GM18505 (cell line): ENCODE measurements around the gene CPNE6.

Experiments
- ATAC-seq: cut with Tn5 transposase; IDR thresholded peaks from one replicate; pipeline ENCODE4 v1.9.1; 2021; ENCODE audit not compliant: unreplicated experiment
- POLR2A ChIP-seq: IDR thresholded peaks from 4 replicates; pipeline ENCODE4 v1.6.1; 2011; ENCODE audit warnings: borderline replicate concordance; ENCODE audit not compliant: insufficient read depth, insufficient read length; ENCODE audit errors: extremely low read depth

Gene CPNE6

GRCh38 chr14:24079491-24080141, 8.3 kb downstream of the CPNE6 start:
- no peak for TF ChIP-seq POLR2A
- no peak for ATAC-seq

- TF ChIP-seq POLR2A: no peak
- no peak for ATAC-seq
Observed at GRCh38 chr14:24080142-24080530, 8.8 kb downstream of the CPNE6 start.

GRCh38 chr14:24080888-24081738, 9.8 kb downstream of the CPNE6 start:
- ATAC-seq: peak; percentile 85
- peak; percentile 80 for TF ChIP-seq POLR2A

GRCh38 chr14:24081739-24082211, 10.4 kb downstream of the CPNE6 start:
- ATAC-seq: no peak
- no peak for TF ChIP-seq POLR2A

GRCh38 chr14:24082411-24083080, 11.2 kb downstream of the CPNE6 start:
- no peak for ATAC-seq
- no peak for TF ChIP-seq POLR2A

GRCh38 chr14:24083462-24083861, 12.1 kb downstream of the CPNE6 start:
- TF ChIP-seq POLR2A: no peak
- ATAC-seq: no peak

GRCh38 chr14:24084440-24084839, 13.1 kb downstream of the CPNE6 start:
- no peak for ATAC-seq

GRCh38 chr14:24085215-24085614, 13.9 kb downstream of the CPNE6 start:
- TF ChIP-seq POLR2A: no peak
- no peak for ATAC-seq

More at GRCh38 chr14:24084440-24084839, 13.1 kb downstream of the CPNE6 start:
- TF ChIP-seq POLR2A: no peak

- no peak for TF ChIP-seq POLR2A
- no peak for ATAC-seq
Observed at GRCh38 chr14:24086193-24086955, 15.0 kb downstream of the CPNE6 start.

- ATAC-seq: no peak
- TF ChIP-seq POLR2A: no peak
Observed at GRCh38 chr14:24087004-24087403, 15.6 kb downstream of the CPNE6 start.

- TF ChIP-seq POLR2A: no peak
- no peak for ATAC-seq
Observed at GRCh38 chr14:24088095-24088494, 16.7 kb downstream of the CPNE6 start.

- TF ChIP-seq POLR2A: no peak
- no peak for ATAC-seq
Observed at GRCh38 chr14:24089890-24090289, 18.5 kb downstream of the CPNE6 start.

GRCh38 chr14:24092110-24092504, 20.7 kb downstream of the CPNE6 start:
- TF ChIP-seq POLR2A: no peak
- ATAC-seq: no peak

- ATAC-seq: no peak
- TF ChIP-seq POLR2A: no peak
Observed at GRCh38 chr14:24092505-24093206, 21.3 kb downstream of the CPNE6 start.
